Neural cell (in vitro differentiated cells): ENCODE measurements around the gene GAST. TPM values are rescaled to one million over a fixed set of nuclear protein-coding genes. Genes with fewer than 3 reads are reported as not detected.
"Not testable (repeated sequence)": the region's sequence is repeated elsewhere in the genome, so short reads cannot be mapped to it uniquely, and the experiment has no call there.

ENCODE experiments used
- H2AFZ ChIP-seq: fragments of 200-600, 300-800 bp; sonication (generic), shearing (Covaris generic); 2 replicates; pipeline ENCODE4 v1.6.0; 2014; ENCODE audit warnings: low read depth, mild to moderate bottlenecking, antibody characterized with exemption, low read length, moderate library complexity
- H3F3A ChIP-seq: fragments of 200-600 bp; shearing (Covaris generic); 2 replicates; pipeline ENCODE4 v1.6.1; 2016; ENCODE audit warnings: mild to moderate bottlenecking, moderate library complexity, mixed read lengths, antibody characterized with exemption, low read length; ENCODE audit not compliant: insufficient read depth, poor library complexity, severe bottlenecking
- H3K27ac ChIP-seq: fragments of 200-600, 300-800 bp; sonication (generic), shearing (Covaris generic); 2 replicates; pipeline ENCODE4 v1.5.1; 2014; ENCODE audit warnings: mild to moderate bottlenecking, low read length, moderate library complexity
- H3K27me3 ChIP-seq: fragments of 300-800, 200-600 bp; sonication (generic), shearing (Covaris generic); 2 replicates; pipeline ENCODE4 v1.6.0; 2014; ENCODE audit warnings: mild to moderate bottlenecking, low read depth, low read length, moderate library complexity; ENCODE audit not compliant: insufficient read depth
- H3K36me3 ChIP-seq: fragments of 300-800, 200-600 bp; sonication (generic), shearing (Covaris generic); 2 replicates; pipeline ENCODE4 v1.5.1; 2014; ENCODE audit warnings: mild to moderate bottlenecking, antibody characterized with exemption, low read length, moderate library complexity; ENCODE audit not compliant: insufficient read depth
- H3K4me2 ChIP-seq: fragments of 300-800, 200-600 bp; sonication (generic), shearing (Covaris generic); 2 replicates; pipeline ENCODE4 v1.6.0; 2014; ENCODE audit warnings: mild to moderate bottlenecking, low read length
- H3K4me3 ChIP-seq: fragments of 300-800, 200-600 bp; sonication (generic), shearing (Covaris generic); 2 replicates; pipeline ENCODE4 v1.5.1; 2014; ENCODE audit warnings: mild to moderate bottlenecking, low read length, moderate library complexity
- H3K79me2 ChIP-seq: fragments of 200-600 bp; shearing (Covaris generic); replicated peaks from 2 replicates; pipeline ENCODE4 v1.6.0; 2014; ENCODE audit warnings: mild to moderate bottlenecking, low read length, moderate library complexity; ENCODE audit not compliant: insufficient read depth
- H3K9ac ChIP-seq: fragments of 300-800, 200-600 bp; sonication (generic), shearing (Covaris generic); 2 replicates; pipeline ENCODE4 v1.6.1; 2016; ENCODE audit warnings: mild to moderate bottlenecking, low read length, mixed read lengths
- H3K9me2 ChIP-seq: fragments of 200-600 bp; shearing (Covaris generic); 2 replicates; pipeline ENCODE4 v1.6.1; 2016; ENCODE audit warnings: mild to moderate bottlenecking, low read length, mixed read lengths; ENCODE audit not compliant: insufficient read depth
- H3K9me3 ChIP-seq: fragments of 200-600, 300-800 bp; sonication (generic), shearing (Covaris generic); 2 replicates; pipeline ENCODE4 v1.6.1; 2016; ENCODE audit warnings: mild to moderate bottlenecking, mixed run types, low read length, moderate library complexity, mixed read lengths
- H4K20me1 ChIP-seq: fragments of 200-600 bp; shearing (Covaris generic); 2 replicates; pipeline ENCODE4 v1.6.1; 2016; ENCODE audit warnings: mild to moderate bottlenecking, mixed run types; ENCODE audit not compliant: insufficient read depth
- CTCF ChIP-seq: fragments of 450-650 bp; IDR thresholded peaks from 2 replicates; pipeline ENCODE4 v1.5.1; 2014; ENCODE audit warnings: antibody characterized with exemption, mild to moderate bottlenecking, moderate library complexity; ENCODE audit not compliant: poor library complexity, severe bottlenecking
- EP300 ChIP-seq: fragments of 450-650 bp; conservative IDR thresholded peaks from 2 replicates; pipeline ENCODE4 v1.6.1; 2014; ENCODE audit warnings: antibody characterized with exemption, mild to moderate bottlenecking, moderate library complexity; ENCODE audit not compliant: poor library complexity, severe bottlenecking
- EZH2 ChIP-seq: fragments of 200-600, 300-800 bp; shearing (Covaris generic), sonication (generic); IDR thresholded peaks from 2 replicates; pipeline ENCODE4 v1.6.1; 2014; ENCODE audit warnings: antibody characterized with exemption, low read length, borderline replicate concordance, mild to moderate bottlenecking; ENCODE audit not compliant: insufficient read depth, poor library complexity, severe bottlenecking
- MXI1 ChIP-seq: fragments of 450-650 bp; conservative IDR thresholded peaks from 2 replicates; pipeline ENCODE4 v1.6.1; 2014; ENCODE audit warnings: antibody characterized with exemption, mild to moderate bottlenecking; ENCODE audit not compliant: poor library complexity, severe bottlenecking
- POLR2AphosphoS5 ChIP-seq: IDR thresholded peaks from 2 replicates; pipeline ENCODE4 v1.6.1; 2012
- RAD21 ChIP-seq: fragments of 450-650 bp; conservative IDR thresholded peaks from 2 replicates; pipeline ENCODE4 v1.6.1; 2014; ENCODE audit warnings: antibody characterized with exemption, mild to moderate bottlenecking, moderate library complexity
- SMC3 ChIP-seq: fragments of 450-650 bp; conservative IDR thresholded peaks from 2 replicates; pipeline ENCODE4 v1.6.1; 2014; ENCODE audit warnings: antibody characterized with exemption, mild to moderate bottlenecking, moderate library complexity; ENCODE audit not compliant: poor library complexity
- TAF1 ChIP-seq: IDR thresholded peaks from 2 replicates; pipeline ENCODE4 v1.6.1; 2012; ENCODE audit warnings: low read depth
- polyA plus RNA-seq: library from polyadenylated mRNA; depleted of rRNA; stranded (reverse); fragments of >200 nt; gene quantifications from 2 replicates; pipeline ENCODE4 v1.2.3, GENCODE V29; 2014
- TF ChIP-seq, protein P1 (sequence below): IDR thresholded peaks from 2 replicates; pipeline ENCODE4 v1.6.1; 2012; ENCODE audit warnings: borderline replicate concordance

GAST gene
- polyA plus RNA-seq, 1 donor from 2014 or later, result not detected

DNA sequence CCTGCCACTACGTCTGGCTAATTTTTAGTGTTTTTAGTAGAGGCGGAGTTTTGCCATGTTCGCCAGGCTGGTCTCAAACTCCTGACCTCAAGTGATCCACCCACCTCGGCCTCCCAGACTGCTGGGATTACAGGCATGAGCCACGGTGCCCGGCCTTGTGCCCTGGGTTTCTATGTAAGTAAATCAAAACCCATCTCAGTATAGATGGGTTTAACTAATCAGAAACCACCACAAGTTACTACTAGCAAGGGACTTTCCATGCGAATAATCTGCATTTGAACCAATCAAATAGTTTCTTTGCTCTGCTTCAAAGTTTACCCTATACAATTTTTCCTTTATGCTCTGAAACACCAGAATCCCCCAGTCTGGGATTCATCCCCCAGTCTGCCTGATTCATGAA lies 40.0 kb upstream of the GAST start:
- Histone ChIP-seq H3K9me2 (no peaks in the 10 kb centered on the region), H3K27ac (no peak overlapping the region), H3K4me2 (no peak overlapping the region), H3K36me3 (no peaks in the 10 kb centered on the region), H3K4me3 (no peak overlapping the region), H3K9ac (no peak overlapping the region), H2AFZ (no peak overlapping the region), H3K9me3 (no peaks in the 10 kb centered on the region), H4K20me1 (no peaks in the 10 kb centered on the region), H3K27me3 (no peaks in the 10 kb centered on the region), H3F3A (no peaks in the 10 kb centered on the region), H3K79me2 (no peaks in the 10 kb centered on the region)
- TF ChIP-seq CTCF (no peak), POLR2AphosphoS5 (no peak), EZH2 (no peak), RAD21 (no peak), TAF1 (no peak), EP300 (no peak), SMC3 (no peak), MXI1 (no peak)
- TF ChIP-seq, protein P1, sequence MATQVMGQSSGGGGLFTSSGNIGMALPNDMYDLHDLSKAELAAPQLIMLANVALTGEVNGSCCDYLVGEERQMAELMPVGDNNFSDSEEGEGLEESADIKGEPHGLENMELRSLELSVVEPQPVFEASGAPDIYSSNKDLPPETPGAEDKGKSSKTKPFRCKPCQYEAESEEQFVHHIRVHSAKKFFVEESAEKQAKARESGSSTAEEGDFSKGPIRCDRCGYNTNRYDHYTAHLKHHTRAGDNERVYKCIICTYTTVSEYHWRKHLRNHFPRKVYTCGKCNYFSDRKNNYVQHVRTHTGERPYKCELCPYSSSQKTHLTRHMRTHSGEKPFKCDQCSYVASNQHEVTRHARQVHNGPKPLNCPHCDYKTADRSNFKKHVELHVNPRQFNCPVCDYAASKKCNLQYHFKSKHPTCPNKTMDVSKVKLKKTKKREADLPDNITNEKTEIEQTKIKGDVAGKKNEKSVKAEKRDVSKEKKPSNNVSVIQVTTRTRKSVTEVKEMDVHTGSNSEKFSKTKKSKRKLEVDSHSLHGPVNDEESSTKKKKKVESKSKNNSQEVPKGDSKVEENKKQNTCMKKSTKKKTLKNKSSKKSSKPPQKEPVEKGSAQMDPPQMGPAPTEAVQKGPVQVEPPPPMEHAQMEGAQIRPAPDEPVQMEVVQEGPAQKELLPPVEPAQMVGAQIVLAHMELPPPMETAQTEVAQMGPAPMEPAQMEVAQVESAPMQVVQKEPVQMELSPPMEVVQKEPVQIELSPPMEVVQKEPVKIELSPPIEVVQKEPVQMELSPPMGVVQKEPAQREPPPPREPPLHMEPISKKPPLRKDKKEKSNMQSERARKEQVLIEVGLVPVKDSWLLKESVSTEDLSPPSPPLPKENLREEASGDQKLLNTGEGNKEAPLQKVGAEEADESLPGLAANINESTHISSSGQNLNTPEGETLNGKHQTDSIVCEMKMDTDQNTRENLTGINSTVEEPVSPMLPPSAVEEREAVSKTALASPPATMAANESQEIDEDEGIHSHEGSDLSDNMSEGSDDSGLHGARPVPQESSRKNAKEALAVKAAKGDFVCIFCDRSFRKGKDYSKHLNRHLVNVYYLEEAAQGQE, result no peak

- not testable (repeated sequence) for H3K9me3 ChIP-seq, H2AFZ ChIP-seq, H3K9ac ChIP-seq, H3K79me2 ChIP-seq, H3K9me2 ChIP-seq, H3K4me2 ChIP-seq, H3K27me3 ChIP-seq, H4K20me1 ChIP-seq, H3F3A ChIP-seq, H3K27ac ChIP-seq, H3K36me3 ChIP-seq, H3K4me3 ChIP-seq
Measured at GRCh38 chr17:41675157-41676057, 36.7 kb upstream of the GAST start.
